Neural progenitor cell (in vitro differentiated cells): ENCODE results near the gene GDF9.

Experiments used
- CTCF ChIP-seq: fragments of 200-600 bp; sonication (generic); IDR thresholded peaks from 2 replicates; pipeline ENCODE4 v1.5.1; 2017; ENCODE audit warnings: antibody characterized with exemption, mild to moderate bottlenecking
- EZH2 ChIP-seq: fragments of 200-600 bp; sonication (generic); IDR thresholded peaks from 2 replicates; pipeline ENCODE4 v1.6.1; 2017; ENCODE audit warnings: antibody characterized with exemption, mild to moderate bottlenecking, moderate library complexity

- TF ChIP-seq CTCF (no peak), EZH2 (no peak)
Measured at GRCh38 chr5:132865668-132866341, 464 bp downstream of the GDF9 start.
